Measurements from ENCODE around the gene TSPAN18.

TSPAN18 gene

GRCh38 chr11:44780940-44781631 is 54.3 kb downstream of the TSPAN18 start:
- DNase-seq: no peak

GRCh38 chr11:44781655-44782054 is 54.9 kb downstream of the TSPAN18 start:
- DNase-seq: no peak

DNA sequence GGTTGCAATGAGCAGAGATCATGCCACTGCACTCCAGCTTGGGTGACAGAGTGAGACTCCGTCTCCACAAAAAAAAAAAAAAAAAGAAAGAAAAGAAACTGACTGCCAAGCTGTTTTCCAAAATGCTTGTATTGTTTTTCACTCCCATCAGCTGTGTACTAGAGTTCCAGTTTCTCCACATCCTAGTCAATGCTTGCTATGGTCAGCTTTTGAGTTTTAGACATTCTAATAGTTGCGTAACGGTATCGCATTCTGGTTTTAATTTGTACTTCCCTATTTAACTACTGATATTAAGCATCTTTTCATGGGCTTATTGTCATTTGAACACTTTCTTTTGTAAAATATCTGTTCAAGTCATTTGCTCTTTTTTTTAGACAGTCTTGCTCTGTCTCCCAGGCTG is 55.7 kb downstream of the TSPAN18 start:
- no peak for DNase-seq

DNA sequence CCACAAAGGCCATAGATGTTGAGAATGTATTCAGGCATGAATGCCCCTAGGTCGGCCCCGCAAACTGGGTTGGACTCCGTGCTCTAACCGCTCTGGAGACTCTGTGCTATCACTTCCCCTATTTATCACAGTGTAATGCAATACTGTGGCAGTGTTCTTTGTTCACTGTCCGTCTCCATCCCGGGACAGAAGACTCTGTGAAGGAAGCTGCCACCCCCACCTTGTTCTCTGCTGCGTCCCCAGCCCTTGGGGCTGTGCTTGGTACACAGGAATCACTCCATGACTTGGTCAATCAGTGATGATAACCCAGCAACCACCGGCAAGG is 57.6 kb downstream of the TSPAN18 start:
- no peak for DNase-seq

GRCh38 chr11:44784851-44785250 is 58.1 kb downstream of the TSPAN18 start:
- no peak for DNase-seq

DNA sequence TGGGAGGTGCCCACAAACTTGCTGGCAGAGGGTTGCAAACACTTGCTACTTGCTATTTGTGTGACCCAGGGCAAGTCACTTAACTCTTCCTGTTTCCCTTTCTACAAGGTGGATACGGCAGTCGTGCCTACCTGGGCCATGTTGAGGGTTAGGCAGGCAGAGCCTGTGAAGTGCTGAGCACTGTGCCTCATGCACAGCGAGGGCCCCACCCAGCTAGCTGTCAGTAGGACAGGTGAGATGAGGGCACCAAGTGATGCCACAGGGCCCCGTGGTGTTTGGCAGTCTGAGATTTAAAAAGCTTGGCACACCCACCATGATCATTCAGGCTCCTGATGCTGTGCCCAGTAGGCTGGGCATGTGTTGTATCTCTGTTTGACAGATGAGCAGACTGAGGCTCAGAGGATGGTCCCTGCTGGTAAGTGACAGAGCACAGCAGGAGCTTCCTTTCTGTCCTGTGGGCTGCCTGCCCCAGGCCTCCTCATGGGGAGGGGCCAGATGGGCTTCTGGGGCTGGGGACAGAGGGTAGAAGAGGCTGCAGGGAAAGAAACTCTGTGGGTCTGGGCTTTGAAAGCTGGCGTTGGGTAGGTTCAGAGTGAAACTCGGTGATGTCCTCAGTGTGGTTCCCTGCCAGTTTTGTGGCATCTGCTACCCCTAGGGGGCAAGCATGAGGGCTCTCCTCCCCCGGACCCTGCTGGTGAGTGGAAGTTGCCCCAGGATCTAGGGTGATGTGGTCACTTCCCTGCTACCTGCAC is 59.3 kb downstream of the TSPAN18 start:
- no peak for DNase-seq

- DNase-seq: no peak
Measured at GRCh38 chr11:44787070-44787469, 60.3 kb downstream of the TSPAN18 start.

DNA sequence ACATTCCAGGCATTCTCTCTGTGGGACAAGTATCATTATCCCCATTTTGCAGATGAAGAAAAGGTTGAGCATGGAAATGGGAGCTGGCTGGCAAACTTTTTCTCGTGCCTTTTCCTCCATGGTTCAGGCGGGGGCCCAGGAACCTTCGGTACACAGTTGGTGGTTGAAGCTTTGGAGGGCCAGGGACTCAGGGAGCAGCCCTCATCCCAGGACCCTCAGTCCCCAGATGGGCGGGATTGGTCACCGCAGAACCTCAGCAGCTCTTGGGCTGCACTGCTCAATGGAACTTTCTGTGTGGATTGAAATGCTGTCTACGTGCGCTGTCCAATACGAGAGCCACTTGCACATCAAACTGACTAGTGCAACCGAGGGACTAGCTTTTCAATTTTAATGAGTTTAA is 61.2 kb downstream of the TSPAN18 start:
- DNase-seq: no peak

DNA sequence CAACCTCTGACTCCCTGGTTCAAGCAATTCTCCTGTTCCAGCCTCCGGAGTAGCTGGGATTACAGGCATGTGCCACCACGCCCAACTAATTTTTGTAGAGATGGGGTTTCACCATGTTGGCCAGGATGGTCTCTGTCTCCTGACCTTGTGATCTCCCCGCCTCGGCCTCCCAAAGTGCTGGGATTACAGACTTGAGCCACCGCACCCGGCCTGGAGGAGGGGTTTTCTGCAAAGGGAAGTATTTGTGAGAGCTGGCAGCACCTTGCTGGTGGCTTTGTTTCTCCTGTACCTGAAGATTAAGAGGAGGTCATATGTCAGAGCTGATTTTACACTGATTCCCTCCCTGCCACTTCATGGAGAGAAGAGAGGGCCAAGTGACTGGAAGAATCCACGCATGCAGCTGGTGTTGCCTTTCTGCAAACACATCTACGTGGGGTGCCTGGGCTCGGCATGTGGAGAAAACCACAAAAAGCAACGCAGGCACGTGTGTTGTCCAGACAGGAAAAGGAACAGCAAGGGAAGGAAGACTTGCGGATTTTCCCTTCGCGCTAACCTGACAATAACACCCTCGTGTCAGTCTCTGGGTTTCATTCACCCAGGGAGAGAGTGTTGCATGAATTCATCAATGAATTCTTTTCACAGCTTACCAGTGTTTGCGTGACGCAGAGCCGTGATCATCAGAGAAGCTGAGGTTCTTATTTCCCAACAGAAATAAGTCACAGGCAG is 61.9 kb downstream of the TSPAN18 start:
- no peak for DNase-seq

- DNase-seq: no peak
Measured at GRCh38 chr11:44789496-44789895, 62.7 kb downstream of the TSPAN18 start.

- no peak for DNase-seq
Measured at GRCh38 chr11:44790211-44790610, 63.4 kb downstream of the TSPAN18 start.

DNA sequence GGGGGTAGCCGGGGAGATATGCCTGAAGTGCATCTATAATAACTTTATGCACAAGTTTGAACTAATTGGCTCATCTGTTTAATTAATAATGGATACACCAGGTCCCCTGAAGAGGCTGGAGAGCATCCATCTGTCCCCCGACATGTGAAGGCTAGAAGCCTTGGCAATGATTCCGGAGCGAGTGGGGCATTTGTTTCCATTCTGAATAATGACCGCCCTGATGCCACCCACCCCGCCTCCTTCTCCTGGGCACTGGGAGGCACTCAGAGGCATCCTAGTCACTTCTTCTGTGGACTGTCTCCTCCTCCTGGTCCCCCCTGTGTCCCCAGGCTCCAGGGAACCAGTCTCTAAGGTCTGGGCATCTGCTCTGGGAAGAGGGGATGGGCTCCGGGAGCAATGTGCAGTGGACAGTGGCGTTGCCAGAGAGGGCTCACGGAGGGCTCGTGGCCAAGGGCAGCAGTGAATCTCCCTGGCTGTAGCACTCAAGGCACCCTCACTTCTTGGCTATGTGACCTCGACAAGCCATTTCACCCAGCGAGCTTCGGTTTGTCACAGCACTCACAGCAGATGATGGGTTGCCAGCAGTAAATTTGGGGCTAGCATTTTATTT is 64.7 kb downstream of the TSPAN18 start:
- DNase-seq: no peak

- no peak for DNase-seq
Measured at GRCh38 chr11:44792171-44792570, 65.4 kb downstream of the TSPAN18 start.

DNA sequence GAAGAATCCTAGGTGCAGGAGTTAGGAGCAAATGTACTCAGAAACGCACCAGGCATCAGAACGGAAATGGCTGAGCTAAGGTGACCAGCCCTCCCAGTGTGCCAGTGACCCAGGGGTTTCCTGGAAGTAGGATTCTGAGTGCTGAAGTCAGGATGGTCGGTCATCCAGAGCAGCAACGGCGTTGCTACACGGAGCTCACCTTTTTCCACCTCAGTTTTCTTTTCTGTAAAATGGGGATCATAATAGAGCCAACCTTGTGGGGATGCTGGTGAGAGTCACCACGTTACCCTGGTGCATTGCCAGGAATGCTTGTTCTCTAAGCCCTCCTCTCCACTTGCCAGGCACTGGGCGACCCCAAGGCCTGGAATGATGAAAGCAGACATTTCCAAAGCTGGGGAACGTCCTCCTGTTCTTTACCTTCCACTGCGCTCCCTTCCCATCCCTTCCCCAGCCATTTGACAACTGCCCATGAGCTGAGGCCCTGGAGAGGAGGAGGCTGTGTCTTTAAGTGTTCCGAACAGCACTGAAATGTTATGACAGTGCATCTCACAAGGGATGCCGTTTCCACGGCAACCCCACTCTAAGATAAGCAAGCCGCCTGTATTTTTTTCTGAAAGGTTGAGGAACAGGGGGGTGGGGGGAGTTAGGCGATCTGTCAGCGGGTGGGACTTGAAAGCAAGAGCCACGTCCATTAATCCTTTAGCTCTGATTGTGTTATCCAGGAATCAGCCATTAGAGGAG is 66.8 kb downstream of the TSPAN18 start:
- no peak for DNase-seq

GRCh38 chr11:44795803-44796535 is 69.2 kb downstream of the TSPAN18 start:
- no peak for DNase-seq

GRCh38 chr11:44797051-44797450 is 70.3 kb downstream of the TSPAN18 start:
- no peak for DNase-seq

DNA sequence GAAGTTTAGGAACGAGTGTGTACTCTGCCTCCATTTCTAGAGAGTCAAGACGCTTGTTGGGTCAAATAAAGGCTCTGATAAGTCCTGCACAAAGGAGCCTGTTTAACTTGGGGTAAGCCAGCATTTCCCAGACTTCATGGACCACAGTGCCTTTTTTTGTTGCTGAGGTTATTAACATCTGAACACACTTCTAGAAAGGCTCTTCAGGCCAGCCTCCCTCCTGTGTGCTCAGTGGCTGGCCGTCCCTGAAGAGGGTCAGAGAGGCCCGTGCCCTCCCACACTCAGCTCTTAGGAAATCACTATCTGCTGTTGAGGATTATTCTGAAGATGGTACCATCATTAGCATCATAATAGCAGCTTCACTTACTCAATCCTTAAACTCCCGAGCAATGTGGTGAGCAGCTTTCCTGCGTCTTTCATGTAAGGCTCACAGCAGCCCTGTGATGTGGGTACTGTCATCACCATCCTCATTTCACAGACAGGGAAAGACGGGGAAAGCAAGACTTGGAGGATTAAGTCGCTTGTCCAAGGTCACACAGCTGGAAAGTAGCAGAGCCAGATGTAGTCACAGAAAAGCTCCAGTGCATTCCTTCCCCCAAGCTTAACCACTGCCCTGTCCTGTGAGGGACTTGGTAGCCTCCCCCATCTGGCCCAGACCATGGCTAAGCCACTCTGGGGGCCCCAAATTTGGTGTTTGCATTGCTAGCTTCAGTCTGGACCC is 71.3 kb downstream of the TSPAN18 start:
- DNase-seq: no peak

DNA sequence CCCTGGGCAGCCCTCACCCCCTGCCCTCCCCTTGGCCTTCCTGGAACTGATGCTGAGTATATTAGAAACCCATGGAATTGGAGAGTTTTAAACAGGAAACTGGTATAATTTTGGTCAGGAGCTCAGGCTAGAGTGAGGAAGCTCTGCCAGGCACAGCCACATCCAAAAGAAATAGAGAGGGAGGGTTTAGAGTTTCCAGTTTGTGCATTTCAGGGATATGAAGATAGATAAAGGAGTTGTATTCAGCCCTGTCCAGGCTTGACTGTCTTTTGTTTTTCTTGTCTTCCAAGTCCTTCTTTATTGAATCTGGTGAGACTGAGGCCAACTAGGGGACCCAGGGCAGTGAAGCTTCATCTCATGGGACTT is 71.8 kb downstream of the TSPAN18 start:
- no peak for DNase-seq

- DNase-seq: no peak
Measured at GRCh38 chr11:44799012-44799411, 72.2 kb downstream of the TSPAN18 start.

GRCh38 chr11:44802347-44802746 is 75.6 kb downstream of the TSPAN18 start:
- no peak for DNase-seq

DNA sequence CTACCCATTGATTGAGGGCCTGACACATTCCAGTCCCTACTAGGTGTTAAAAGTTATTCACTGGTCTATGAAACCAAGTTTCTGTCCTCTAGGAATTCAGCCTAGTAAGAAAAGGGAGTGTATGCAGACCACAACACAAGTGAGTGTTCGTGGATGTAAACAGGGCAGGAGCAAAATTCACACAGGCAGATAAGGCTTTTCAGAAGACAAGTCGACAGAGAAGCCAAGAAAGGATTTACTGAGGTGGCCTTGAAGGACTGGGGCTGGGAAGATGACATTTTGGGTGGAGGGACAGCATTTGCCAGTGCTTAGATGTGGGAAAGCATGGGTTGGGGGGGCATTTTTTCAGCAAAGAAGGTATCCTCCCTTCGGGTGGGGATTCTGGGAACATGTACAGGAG is 76.2 kb downstream of the TSPAN18 start:
- no peak for DNase-seq

Data from CD4-positive, alpha-beta T cell treated with Interleukin-1 beta for 1 hour (primary cell).